SK-N-SH treated with all-trans-retinoic acid at 6 μM for 48 hours (cell line): ENCODE data around the gene FOXO1.

Experiments
- ARNTL ChIP-seq: fragments of 450-650 bp; formaldehyde crosslinking; IDR thresholded peaks from 2 replicates; pipeline ENCODE4 v1.5.0; 2020; ENCODE audit warnings: low read depth, mild to moderate bottlenecking, moderate library complexity, borderline replicate concordance
- ESRRG ChIP-seq: fragments of 250-450 bp; sonication (Bioruptor Pico); IDR thresholded peaks from 2 replicates; pipeline ENCODE4 v1.6.1; 2021; ENCODE audit warnings: mild to moderate bottlenecking
- ISL1 ChIP-seq: fragments of 250-450 bp; sonication (Bioruptor Pico); IDR thresholded peaks from 2 replicates; pipeline ENCODE4 v2.1.2; 2022; ENCODE audit warnings: mild to moderate bottlenecking, moderate library complexity
- PPARA ChIP-seq: fragments of 250-450 bp; sonication (Bioruptor Pico); IDR thresholded peaks from 2 replicates; pipeline ENCODE4 v1.5.0; 2020; ENCODE audit warnings: mild to moderate bottlenecking, borderline replicate concordance
- SNAI2 ChIP-seq: fragments of 250-450 bp; sonication (Bioruptor Pico); IDR thresholded peaks from 2 replicates; pipeline ENCODE4 v1.5.0; 2020; ENCODE audit warnings: mild to moderate bottlenecking, moderate library complexity
- ZFP30 ChIP-seq: fragments of 450-650 bp; formaldehyde crosslinking; IDR thresholded peaks from 2 replicates; pipeline ENCODE4 v1.5.0; 2022; ENCODE audit warnings: mild to moderate bottlenecking, moderate library complexity
- TF ChIP-seq, protein P1 (sequence below): fragments of 250-450 bp; sonication (Bioruptor Pico); IDR thresholded peaks from 2 replicates; pipeline ENCODE4 v1.8.0; 2021; ENCODE audit warnings: low read depth, mild to moderate bottlenecking, moderate library complexity, borderline replicate concordance

DNA sequence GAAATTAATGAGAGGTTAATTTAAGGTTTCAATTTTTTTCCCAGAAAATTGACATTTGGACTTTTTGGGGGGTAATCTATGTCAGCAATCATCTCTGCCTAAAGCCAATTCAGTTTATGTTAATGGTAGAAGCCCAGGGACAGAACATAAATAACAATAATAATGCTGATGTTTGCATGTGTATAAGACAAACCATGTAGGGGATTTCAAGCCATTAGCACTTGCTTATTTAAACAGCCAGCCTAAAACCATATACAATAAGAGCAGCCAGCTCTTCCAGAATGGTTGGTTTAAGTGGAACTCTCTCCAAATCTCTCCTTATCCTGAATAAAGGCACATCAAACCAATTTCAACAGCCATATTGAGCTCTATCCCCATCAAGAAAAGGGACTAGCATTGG lies 7.0 kb upstream of the FOXO1 start:
- no peak for TF ChIP-seq ESRRG (CRISPR knock-in tag)
- no peak for TF ChIP-seq PPARA (CRISPR knock-in tag)
- no peak for TF ChIP-seq ZFP30 (CRISPR knock-in tag)
- no peak for TF ChIP-seq ARNTL
- TF ChIP-seq, protein P1, sequence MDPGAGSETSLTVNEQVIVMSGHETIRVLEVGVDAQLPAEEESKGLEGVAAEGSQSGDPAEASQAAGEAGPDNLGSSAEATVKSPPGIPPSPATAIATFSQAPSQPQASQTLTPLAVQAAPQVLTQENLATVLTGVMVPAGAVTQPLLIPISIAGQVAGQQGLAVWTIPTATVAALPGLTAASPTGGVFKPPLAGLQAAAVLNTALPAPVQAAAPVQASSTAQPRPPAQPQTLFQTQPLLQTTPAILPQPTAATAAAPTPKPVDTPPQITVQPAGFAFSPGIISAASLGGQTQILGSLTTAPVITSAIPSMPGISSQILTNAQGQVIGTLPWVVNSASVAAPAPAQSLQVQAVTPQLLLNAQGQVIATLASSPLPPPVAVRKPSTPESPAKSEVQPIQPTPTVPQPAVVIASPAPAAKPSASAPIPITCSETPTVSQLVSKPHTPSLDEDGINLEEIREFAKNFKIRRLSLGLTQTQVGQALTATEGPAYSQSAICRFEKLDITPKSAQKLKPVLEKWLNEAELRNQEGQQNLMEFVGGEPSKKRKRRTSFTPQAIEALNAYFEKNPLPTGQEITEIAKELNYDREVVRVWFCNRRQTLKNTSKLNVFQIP (CRISPR knock-in tag): no peak
- no peak for TF ChIP-seq SNAI2 (CRISPR knock-in tag)
- no peak for TF ChIP-seq ISL1 (CRISPR knock-in tag)
